ENCODE results near the gene SOX10.

GRCh38 chr22:37923927-37924326 lies 60.4 kb downstream of the SOX10 start:
- no peak for TF ChIP-seq PHB2 (IDR thresholded peaks at IDR 0.05; ENCODE audit: low read depth)
- TF ChIP-seq CAMTA2 (CRISPR knock-in tag; conservative IDR thresholded peaks at IDR 0.05) = no peak
- no peak for TF ChIP-seq NFRKB (IDR thresholded peaks at IDR 0.05; ENCODE audit: low read depth)
- TF ChIP-seq SRSF7 (optimal IDR thresholded peaks at IDR 0.05; ENCODE audit: low read depth, low read length) = no peak
- no peak for TF ChIP-seq NFE2L1 (tag; IDR thresholded peaks at IDR 0.05; ENCODE audit: borderline replicate concordance, low read depth)
- TF ChIP-seq ARID2 (IDR thresholded peaks at IDR 0.05) = no peak
- TF ChIP-seq SIN3A (IDR thresholded peaks at IDR 0.05; ENCODE audit: borderline replicate concordance in 2 of 2, control insufficient read depth in 1 of 2, low read depth in 2 of 2, low read length in 2 of 2) = no peak
- TF ChIP-seq EZH2 (IDR thresholded peaks at IDR 0.05; ENCODE audit: borderline replicate concordance, low read depth, low read length) = no peak
- TF ChIP-seq SPI1 (IDR thresholded peaks at IDR 0.05; ENCODE audit: borderline replicate concordance, low read depth, low read length) = no peak
